ENCODE results near the gene ARID5B.

GRCh38 chr10:62106929-62107519 lies 205.5 kb downstream of the ARID5B start:
- TF ChIP-seq POLR2A (IDR thresholded peaks at IDR 0.05; ENCODE audit: extremely low read depth, insufficient read length) (no peak), CTCF (IDR thresholded peaks at IDR 0.05; ENCODE audit: low read depth, low read length) (no peak), MAX (IDR thresholded peaks at IDR 0.05; ENCODE audit: low read depth, low read length) (no peak), MYC (IDR thresholded peaks at IDR 0.05; ENCODE audit: low read depth, low read length) (no peak)
